ENCODE measurements around the gene RFX2. TPM values are rescaled to one million over a fixed set of nuclear protein-coding genes. Genes with fewer than 3 reads are reported as not detected.

RFX2 gene
- total RNA-seq, 1 experiment from 2014 or later: 10.5 TPM

DNA sequence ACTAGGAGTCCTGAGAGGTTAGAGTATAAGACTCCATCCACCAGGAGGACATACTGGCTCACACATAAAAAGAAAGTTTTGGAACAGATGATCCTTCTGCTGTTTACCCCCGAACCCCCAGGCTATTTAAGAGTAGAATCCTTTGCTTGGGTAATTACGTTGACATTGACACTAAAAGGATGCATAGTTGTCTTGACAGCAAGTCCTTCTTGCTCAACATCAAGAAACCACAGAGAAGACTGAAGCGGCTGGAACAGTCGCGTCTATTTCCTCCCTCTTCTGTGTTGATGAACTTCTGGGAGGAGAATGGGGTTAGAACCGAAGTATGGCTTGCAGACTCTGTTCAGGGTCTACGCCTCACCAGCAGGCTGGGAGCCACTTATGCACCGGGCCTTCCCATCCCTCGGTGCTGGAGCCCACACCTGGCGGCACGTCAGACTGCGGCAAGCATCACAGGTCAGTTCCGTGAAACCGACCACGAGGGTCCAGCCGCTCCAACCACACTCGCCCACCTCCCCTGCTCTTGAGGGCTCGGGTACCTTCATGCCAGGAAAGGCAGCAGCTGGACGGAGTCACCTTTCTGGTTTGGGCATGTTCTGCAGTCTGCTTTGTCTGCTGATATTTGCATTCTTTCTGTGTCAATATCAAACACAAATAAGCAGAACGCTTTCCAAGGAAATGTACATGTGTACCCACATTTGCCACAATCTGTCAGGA is 90.0 kb downstream of the RFX2 start:
- no TSS peak for BruUV-seq (replicated peaks)
- no peak for ATAC-seq
- Histone ChIP-seq H3K27ac (ENCODE audit: low read length) (no peak overlapping the region), H4K20me1 (ENCODE audit: low read length) (no peaks in the 10 kb centered on the region), H3K9me2 (replicated peaks; ENCODE audit: low read length) (no peaks in the 10 kb centered on the region), H3K79me2 (ENCODE audit: low read length) (no peaks in the 10 kb centered on the region), H2AFZ (ENCODE audit: low read length) (no peak overlapping the region), H3K27me3 (ENCODE audit: low read length) (no peaks in the 10 kb centered on the region), H3K4me2 (ENCODE audit: low read length) (peak overlapping the region; percentile 64), H3K4me1 (ENCODE audit: insufficient read depth, low read length) (peaks cover 35% of the 10 kb centered on the region), H3K9ac (ENCODE audit: low read length) (no peak overlapping the region), H3K36me3 (ENCODE audit: low read depth, low read length) (no peaks in the 10 kb centered on the region), H3K9me3 (ENCODE audit: low read length) (no peaks in the 10 kb centered on the region), H3K4me3 (ENCODE audit: low read length) (no peak overlapping the region), H3F3A (ENCODE audit: low read length, unreplicated experiment) (no peaks in the 10 kb centered on the region)
- peak; percentile 64 for DNase-seq
- intact Hi-C loops (cut with micrococcal nuclease): loop anchor here (5.0 kb wide), 1 partner anchor 218 kb away; no protein-coding TSS in a partner anchor
- TF ChIP-seq, protein P1, sequence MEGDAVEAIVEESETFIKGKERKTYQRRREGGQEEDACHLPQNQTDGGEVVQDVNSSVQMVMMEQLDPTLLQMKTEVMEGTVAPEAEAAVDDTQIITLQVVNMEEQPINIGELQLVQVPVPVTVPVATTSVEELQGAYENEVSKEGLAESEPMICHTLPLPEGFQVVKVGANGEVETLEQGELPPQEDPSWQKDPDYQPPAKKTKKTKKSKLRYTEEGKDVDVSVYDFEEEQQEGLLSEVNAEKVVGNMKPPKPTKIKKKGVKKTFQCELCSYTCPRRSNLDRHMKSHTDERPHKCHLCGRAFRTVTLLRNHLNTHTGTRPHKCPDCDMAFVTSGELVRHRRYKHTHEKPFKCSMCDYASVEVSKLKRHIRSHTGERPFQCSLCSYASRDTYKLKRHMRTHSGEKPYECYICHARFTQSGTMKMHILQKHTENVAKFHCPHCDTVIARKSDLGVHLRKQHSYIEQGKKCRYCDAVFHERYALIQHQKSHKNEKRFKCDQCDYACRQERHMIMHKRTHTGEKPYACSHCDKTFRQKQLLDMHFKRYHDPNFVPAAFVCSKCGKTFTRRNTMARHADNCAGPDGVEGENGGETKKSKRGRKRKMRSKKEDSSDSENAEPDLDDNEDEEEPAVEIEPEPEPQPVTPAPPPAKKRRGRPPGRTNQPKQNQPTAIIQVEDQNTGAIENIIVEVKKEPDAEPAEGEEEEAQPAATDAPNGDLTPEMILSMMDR (conservative IDR thresholded peaks at IDR 0.05; ENCODE audit: low read depth, low read length): no peak
- no peak for TF ChIP-seq EZH2 (IDR thresholded peaks at IDR 0.05; ENCODE audit: low read length, unreplicated experiment)
- TF ChIP-seq EZH2phosphoT487 (IDR thresholded peaks at IDR 0.05; ENCODE audit: borderline replicate concordance, low read length): no peak
- POLR2A ChIA-PET (ENCODE audit: unreplicated experiment): no interaction called here
- CTCF ChIA-PET: interaction anchor here (1.5 kb wide), 1 partner anchor 33 kb away, joined by 3 read pairs; no protein-coding TSS in a partner anchor

DNA sequence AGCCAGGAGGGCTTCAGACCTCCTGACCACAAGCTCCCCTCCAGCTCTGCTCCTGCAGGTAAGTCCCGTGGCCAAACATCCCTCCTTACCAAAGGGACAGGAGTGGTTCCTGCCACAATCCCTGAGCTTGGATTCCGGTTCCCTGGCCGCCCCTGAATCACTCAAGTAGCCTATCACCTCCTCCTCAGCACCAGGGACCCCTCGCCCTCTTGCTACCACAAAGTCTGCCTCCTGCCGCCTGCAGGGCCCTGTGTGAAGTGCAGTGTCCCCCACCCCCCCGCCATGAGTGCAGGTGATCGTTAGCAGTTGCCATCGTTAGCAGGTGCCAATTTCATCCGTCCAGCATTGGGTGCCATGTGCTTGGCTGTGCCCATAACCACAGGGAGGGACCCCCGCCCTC is 91.5 kb downstream of the RFX2 start:
- Histone ChIP-seq H3K9ac (ENCODE audit: low read length) (no peak overlapping the region), H3K9me3 (ENCODE audit: low read length) (no peaks in the 10 kb centered on the region), H3K27me3 (ENCODE audit: low read length) (no peaks in the 10 kb centered on the region), H3K79me2 (ENCODE audit: low read length) (no peaks in the 10 kb centered on the region), H2AFZ (ENCODE audit: low read length) (no peak overlapping the region), H3K4me3 (ENCODE audit: low read length) (no peak overlapping the region), H3K4me1 (ENCODE audit: insufficient read depth, low read length) (peaks cover 35% of the 10 kb centered on the region), H3K4me2 (ENCODE audit: low read length) (no peak overlapping the region), H3K36me3 (ENCODE audit: low read depth, low read length) (no peaks in the 10 kb centered on the region), H3K9me2 (replicated peaks; ENCODE audit: low read length) (no peaks in the 10 kb centered on the region), H3K27ac (ENCODE audit: low read length) (no peak overlapping the region), H3F3A (ENCODE audit: low read length, unreplicated experiment) (no peaks in the 10 kb centered on the region), H4K20me1 (ENCODE audit: low read length) (no peaks in the 10 kb centered on the region)
- ChIA-PET CTCF (interaction anchor here (1.5 kb wide), 1 partner anchor 31 kb away, joined by 3 read pairs; no protein-coding TSS in a partner anchor), POLR2A (ENCODE audit: unreplicated experiment) (no interaction called here)
- ATAC-seq (no peak), DNase-seq (no peak)
- BruUV-seq (replicated peaks): no TSS peak
- TF ChIP-seq EZH2 (IDR thresholded peaks at IDR 0.05; ENCODE audit: low read length, unreplicated experiment): no peak
- TF ChIP-seq EZH2phosphoT487 (IDR thresholded peaks at IDR 0.05; ENCODE audit: borderline replicate concordance, low read length): no peak
- TF ChIP-seq, protein P1 (conservative IDR thresholded peaks at IDR 0.05; ENCODE audit: low read depth, low read length): no peak; the same call in 1 of the 2 replicates
- intact Hi-C loops (cut with micrococcal nuclease): no loop called here

DNA sequence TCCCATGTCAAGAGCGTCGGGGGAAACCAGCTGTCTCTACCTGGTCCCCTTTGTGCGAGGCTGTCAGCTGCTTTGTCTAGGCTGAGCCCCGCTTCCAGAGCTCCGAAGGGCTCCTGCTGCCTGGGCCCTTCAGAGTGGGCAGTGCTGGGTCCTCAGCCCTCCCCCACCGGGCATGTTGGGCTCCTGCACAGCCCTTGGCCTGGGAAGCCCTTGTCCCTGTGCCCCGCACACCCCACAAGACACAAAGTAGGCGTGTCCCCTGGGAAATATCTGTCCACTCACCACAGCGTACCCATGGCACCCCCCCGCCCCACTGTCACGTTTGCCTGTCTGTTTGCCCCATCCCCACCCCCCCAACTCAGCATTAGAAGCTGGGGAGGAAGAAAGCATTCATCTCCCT is 92.7 kb downstream of the RFX2 start:
- Histone ChIP-seq H3K36me3 (ENCODE audit: low read depth, low read length) (no peaks in the 10 kb centered on the region), H3K27me3 (ENCODE audit: low read length) (no peaks in the 10 kb centered on the region), H3K9ac (ENCODE audit: low read length) (no peak overlapping the region), H3K9me3 (ENCODE audit: low read length) (no peaks in the 10 kb centered on the region), H4K20me1 (ENCODE audit: low read length) (no peaks in the 10 kb centered on the region), H3K9me2 (replicated peaks; ENCODE audit: low read length) (no peaks in the 10 kb centered on the region), H3K79me2 (ENCODE audit: low read length) (no peaks in the 10 kb centered on the region), H3K4me2 (ENCODE audit: low read length) (no peak overlapping the region), H3K4me1 (ENCODE audit: insufficient read depth, low read length) (peaks cover 23% of the 10 kb centered on the region), H3K4me3 (ENCODE audit: low read length) (no peak overlapping the region), H2AFZ (ENCODE audit: low read length) (no peak overlapping the region), H3F3A (ENCODE audit: low read length, unreplicated experiment) (no peaks in the 10 kb centered on the region), H3K27ac (ENCODE audit: low read length) (no peak overlapping the region)
- intact Hi-C loops (cut with micrococcal nuclease): no loop called here
- CTCF ChIA-PET: no interaction called here
- ATAC-seq (no peak), DNase-seq (no peak)
- POLR2A ChIA-PET (ENCODE audit: unreplicated experiment): no interaction called here
- BruUV-seq (replicated peaks): no TSS peak
- TF ChIP-seq, protein P1 (conservative IDR thresholded peaks at IDR 0.05; ENCODE audit: low read depth, low read length): no peak
- TF ChIP-seq EZH2 (IDR thresholded peaks at IDR 0.05; ENCODE audit: low read length, unreplicated experiment): no peak
- no peak for TF ChIP-seq EZH2phosphoT487 (IDR thresholded peaks at IDR 0.05; ENCODE audit: borderline replicate concordance, low read length)

Data from PC-3 (cell line).